PFSK-1 (cell line): ENCODE results near the gene CNTN5.

Experiments used
- FOXP2 ChIP-seq: optimal IDR thresholded peaks from 2 replicates; pipeline ENCODE3; 2011; ENCODE audit warnings: borderline replicate concordance, control low read depth, inconsistent platforms; ENCODE audit not compliant: insufficient read depth; ENCODE audit errors: extremely low read length, extremely low read depth
- POLR2AphosphoS5 ChIP-seq: IDR thresholded peaks from 2 replicates; pipeline ENCODE4 v1.6.1; 2012; ENCODE audit warnings: low read depth, mild to moderate bottlenecking, control low read depth, low read length, moderate library complexity
- SIN3A ChIP-seq: IDR thresholded peaks from 2 replicates; pipeline ENCODE4 v1.6.1; 2012; ENCODE audit warnings: mild to moderate bottlenecking, low read length, moderate library complexity, borderline replicate concordance; ENCODE audit not compliant: insufficient read depth
- TAF1 ChIP-seq: IDR thresholded peaks from 2 replicates; pipeline ENCODE4 v1.6.1; 2012; ENCODE audit warnings: low read length, control low read depth, borderline replicate concordance; ENCODE audit not compliant: insufficient read depth
- TF ChIP-seq, protein P1 (sequence below), 2 experiments: IDR thresholded peaks; 2 replicates each; pipeline versions ENCODE4 v1.6.1 to v1.8.0; 2011 to 2012; ENCODE audit warnings: low read depth in 2 of 2, low read length in 2 of 2, control low read depth in 1 of 2, inconsistent platforms in 1 of 2, mild to moderate bottlenecking in 1 of 2, moderate library complexity in 1 of 2; ENCODE audit not compliant: insufficient read depth in 1 of 2

CNTN5 gene

DNA sequence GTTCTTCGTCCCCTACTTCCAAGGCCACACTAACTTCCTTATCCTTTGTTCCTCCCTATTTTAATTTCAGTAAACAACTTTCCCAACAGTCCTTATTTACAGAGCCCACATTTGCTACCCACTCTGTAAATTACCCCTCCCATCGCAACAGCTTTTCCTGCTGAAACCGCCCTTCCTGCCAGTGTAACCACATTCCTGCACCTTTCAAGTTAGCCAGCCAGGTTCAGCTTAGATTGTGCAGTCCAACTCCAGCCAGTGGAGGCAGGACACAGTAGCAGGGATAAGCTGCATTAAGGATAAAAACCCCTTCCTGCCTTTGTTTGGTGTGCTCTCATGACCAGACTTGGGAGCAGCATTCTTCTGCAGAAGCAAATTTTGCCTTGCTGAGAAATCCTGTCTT, 898.0 kb downstream of the CNTN5 start:
- TF ChIP-seq SIN3A = no peak
- no peak for TF ChIP-seq TAF1
- TF ChIP-seq, protein P1, sequence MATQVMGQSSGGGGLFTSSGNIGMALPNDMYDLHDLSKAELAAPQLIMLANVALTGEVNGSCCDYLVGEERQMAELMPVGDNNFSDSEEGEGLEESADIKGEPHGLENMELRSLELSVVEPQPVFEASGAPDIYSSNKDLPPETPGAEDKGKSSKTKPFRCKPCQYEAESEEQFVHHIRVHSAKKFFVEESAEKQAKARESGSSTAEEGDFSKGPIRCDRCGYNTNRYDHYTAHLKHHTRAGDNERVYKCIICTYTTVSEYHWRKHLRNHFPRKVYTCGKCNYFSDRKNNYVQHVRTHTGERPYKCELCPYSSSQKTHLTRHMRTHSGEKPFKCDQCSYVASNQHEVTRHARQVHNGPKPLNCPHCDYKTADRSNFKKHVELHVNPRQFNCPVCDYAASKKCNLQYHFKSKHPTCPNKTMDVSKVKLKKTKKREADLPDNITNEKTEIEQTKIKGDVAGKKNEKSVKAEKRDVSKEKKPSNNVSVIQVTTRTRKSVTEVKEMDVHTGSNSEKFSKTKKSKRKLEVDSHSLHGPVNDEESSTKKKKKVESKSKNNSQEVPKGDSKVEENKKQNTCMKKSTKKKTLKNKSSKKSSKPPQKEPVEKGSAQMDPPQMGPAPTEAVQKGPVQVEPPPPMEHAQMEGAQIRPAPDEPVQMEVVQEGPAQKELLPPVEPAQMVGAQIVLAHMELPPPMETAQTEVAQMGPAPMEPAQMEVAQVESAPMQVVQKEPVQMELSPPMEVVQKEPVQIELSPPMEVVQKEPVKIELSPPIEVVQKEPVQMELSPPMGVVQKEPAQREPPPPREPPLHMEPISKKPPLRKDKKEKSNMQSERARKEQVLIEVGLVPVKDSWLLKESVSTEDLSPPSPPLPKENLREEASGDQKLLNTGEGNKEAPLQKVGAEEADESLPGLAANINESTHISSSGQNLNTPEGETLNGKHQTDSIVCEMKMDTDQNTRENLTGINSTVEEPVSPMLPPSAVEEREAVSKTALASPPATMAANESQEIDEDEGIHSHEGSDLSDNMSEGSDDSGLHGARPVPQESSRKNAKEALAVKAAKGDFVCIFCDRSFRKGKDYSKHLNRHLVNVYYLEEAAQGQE (IDR thresholded peaks at IDR 0.05; ENCODE audit: insufficient read depth in 1 of 2, low read depth in 2 of 2, low read length in 2 of 2) = no peak
- no peak for TF ChIP-seq FOXP2
- no peak for TF ChIP-seq POLR2AphosphoS5

DNA sequence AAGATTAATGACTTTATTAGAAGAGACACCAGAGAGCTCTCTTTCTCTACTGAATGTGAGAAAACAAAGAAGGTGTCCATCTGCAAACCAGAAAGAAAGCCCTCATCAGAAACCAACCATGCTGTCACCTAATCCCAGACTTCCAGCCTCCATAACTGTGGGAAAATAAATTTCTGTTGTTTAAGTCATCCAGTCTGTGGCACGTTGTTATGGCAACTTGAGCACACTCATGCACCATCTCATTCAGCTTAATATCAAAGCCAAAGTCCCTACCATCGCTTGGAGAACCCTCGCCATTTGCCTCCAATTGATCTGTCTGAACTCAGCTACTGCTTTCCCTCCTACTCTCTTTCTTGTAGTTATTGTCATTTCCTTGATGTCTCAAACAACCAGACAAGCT, 900.2 kb downstream of the CNTN5 start:
- TF ChIP-seq FOXP2 (no peak), TAF1 (no peak), SIN3A (no peak), POLR2AphosphoS5 (no peak)
- TF ChIP-seq, protein P1 (IDR thresholded peaks at IDR 0.05; ENCODE audit: insufficient read depth in 1 of 2, low read depth in 2 of 2, low read length in 2 of 2) = no peak

DNA sequence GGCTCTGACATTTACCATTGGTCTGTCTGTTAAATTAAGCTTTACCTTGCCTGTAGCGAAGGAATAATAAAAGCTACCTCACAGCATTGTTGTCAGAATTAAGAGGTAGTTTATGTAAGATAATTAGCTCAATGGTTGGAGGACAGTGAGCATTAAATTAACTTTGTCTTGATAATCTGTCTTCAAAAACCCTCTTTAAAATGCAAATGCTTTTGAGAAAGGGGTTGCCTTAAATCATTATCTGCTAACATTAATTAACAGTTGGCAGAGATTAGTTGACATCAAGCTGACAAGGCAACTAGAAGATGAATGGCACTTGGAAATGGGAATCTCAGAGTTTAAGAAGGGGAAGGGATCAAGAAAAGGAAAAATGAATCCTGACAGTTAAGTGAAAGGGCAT, 905.2 kb downstream of the CNTN5 start:
- no peak for TF ChIP-seq SIN3A
- TF ChIP-seq FOXP2 = no peak
- no peak for TF ChIP-seq POLR2AphosphoS5
- TF ChIP-seq TAF1 = no peak
- TF ChIP-seq, protein P1 (IDR thresholded peaks at IDR 0.05; ENCODE audit: insufficient read depth in 1 of 2, low read depth in 2 of 2, low read length in 2 of 2) = no peak

- no peak for TF ChIP-seq TAF1
- no peak for TF ChIP-seq SIN3A
- TF ChIP-seq FOXP2 = no peak
These were observed 911.9 kb downstream of the CNTN5 start for GRCh38 chr11:99932684-99933083.

GRCh38 chr11:99934008-99934407, 913.3 kb downstream of the CNTN5 start:
- TF ChIP-seq SIN3A = no peak
- no peak for TF ChIP-seq POLR2AphosphoS5
- TF ChIP-seq, protein P1 (IDR thresholded peaks at IDR 0.05; ENCODE audit: insufficient read depth in 1 of 2, low read depth in 2 of 2, low read length in 2 of 2) = no peak
- no peak for TF ChIP-seq FOXP2
- no peak for TF ChIP-seq TAF1
